HepG2 (cell line): ENCODE measurements around the gene PLXNB2. TPM values are rescaled to one million over a fixed set of nuclear protein-coding genes. Genes with fewer than 3 reads are reported as not detected.

ENCODE experiments used
- BCL6 ChIP-seq: IDR thresholded peaks from 2 replicates; pipeline ENCODE4 v1.6.1; 2016; ENCODE audit warnings: missing genetic modification reagents, missing compliant biosample characterization
- CAMTA2 ChIP-seq: sonication (generic); formaldehyde crosslinking; IDR thresholded peaks from 2 replicates; pipeline ENCODE4 v1.4.0; 2020; ENCODE audit warnings: mild to moderate bottlenecking, missing genetic modification reagents, borderline replicate concordance
- EZH2 ChIP-seq: conservative IDR thresholded peaks from 2 replicates; pipeline ENCODE4 v1.6.1; 2012; ENCODE audit warnings: mild to moderate bottlenecking, low read depth, low read length, moderate library complexity
- HNF4A ChIP-seq: sonication (generic); formaldehyde crosslinking; IDR thresholded peaks from 2 replicates; pipeline ENCODE4 v1.4.0; 2020; ENCODE audit warnings: missing genetic modification reagents
- IRF2 ChIP-seq: IDR thresholded peaks from 2 replicates; pipeline ENCODE4 v1.6.1; 2018; ENCODE audit warnings: missing genetic modification reagents, missing compliant biosample characterization
- MIXL1 ChIP-seq: IDR thresholded peaks from 2 replicates; pipeline ENCODE4 v1.6.1; 2016
- MXD1 ChIP-seq: sonication (generic); formaldehyde crosslinking; IDR thresholded peaks from 2 replicates; pipeline ENCODE4 v1.4.0; 2020; ENCODE audit warnings: mild to moderate bottlenecking, missing genetic modification reagents
- MYC ChIP-seq: sonication (generic); formaldehyde crosslinking; IDR thresholded peaks from 2 replicates; pipeline ENCODE4 v1.9.0; 2021; ENCODE audit warnings: missing genetic modification reagents, borderline replicate concordance
- PCBP1 ChIP-seq: fragments of 200-400 bp; formaldehyde crosslinking; IDR thresholded peaks from 2 replicates; pipeline ENCODE4 v1.6.1; 2017; ENCODE audit warnings: mild to moderate bottlenecking, low read depth, low read length, borderline replicate concordance
- PRDM10 ChIP-seq: sonication (generic); formaldehyde crosslinking; IDR thresholded peaks from 2 replicates; pipeline ENCODE4 v1.4.0; 2020; ENCODE audit warnings: low read depth, missing genetic modification reagents
- RXRB ChIP-seq: IDR thresholded peaks from 2 replicates; pipeline ENCODE4 v1.6.1; 2016; ENCODE audit warnings: borderline replicate concordance, missing genetic modification reagents, missing compliant biosample characterization
- SMYD3 ChIP-seq: sonication (generic); formaldehyde crosslinking; IDR thresholded peaks from 2 replicates; pipeline ENCODE4 v1.8.1; 2023; ENCODE audit warnings: mild to moderate bottlenecking, missing genetic modification reagents
- SOX6 ChIP-seq, 2 experiments: fragments of 450-650 bp in 1 of 2; sonication (generic) in 1 of 2; formaldehyde crosslinking in 1 of 2; IDR thresholded peaks; 2 replicates each; pipeline versions ENCODE4 v1.4.0 to v1.6.1; 2017 to 2020; ENCODE audit warnings: antibody characterized with exemption in 1 of 2, mild to moderate bottlenecking in 1 of 2, missing genetic modification reagents in 1 of 2
- SRF ChIP-seq: IDR thresholded peaks from 2 replicates; pipeline ENCODE4 v1.6.1; 2011; ENCODE audit warnings: mild to moderate bottlenecking, low read depth, low read length, moderate library complexity
- ZNF121 ChIP-seq: sonication (generic); formaldehyde crosslinking; IDR thresholded peaks from 2 replicates; pipeline ENCODE4 v1.5.0; 2020; ENCODE audit warnings: mild to moderate bottlenecking, missing genetic modification reagents
- ZNF326 ChIP-seq: sonication (generic); formaldehyde crosslinking; IDR thresholded peaks from 2 replicates; pipeline ENCODE4 v1.4.0; 2020; ENCODE audit warnings: missing genetic modification reagents, borderline replicate concordance
- ZNF547 ChIP-seq: sonication (generic); formaldehyde crosslinking; IDR thresholded peaks from 2 replicates; pipeline ENCODE4 v1.5.1; 2020; ENCODE audit warnings: mild to moderate bottlenecking, missing genetic modification reagents
- ZNF646 ChIP-seq: sonication (generic); formaldehyde crosslinking; IDR thresholded peaks from 2 replicates; pipeline ENCODE4 v1.9.0; 2021; ENCODE audit warnings: mild to moderate bottlenecking, missing genetic modification reagents
- ZNF788 ChIP-seq: sonication (generic); formaldehyde crosslinking; IDR thresholded peaks from 2 replicates; pipeline ENCODE4 v1.5.0; 2020; ENCODE audit warnings: mild to moderate bottlenecking, missing genetic modification reagents, borderline replicate concordance
- polyA plus RNA-seq, 8 experiments: library from polyadenylated mRNA; depleted of rRNA in 3 of 8; stranded (reverse) in 7 of 8; unstranded in 1 of 8; fragments of >200 nt; fragmentation: Illumina TruSeq in 4 of 8; extraction: Trizol in 4 of 8; gene quantifications; 2 replicates each; pipeline versions ENCODE4 v1.2.1 to v1.2.3, GENCODE V29; 2011 to 2016; ENCODE audit warnings: low read depth in 4 of 8, missing spikeins in 1 of 8, mixed read lengths in 1 of 8; ENCODE audit not compliant: insufficient read depth in 1 of 8
- total RNA-seq, 5 experiments: library from RNA; depleted of rRNA; stranded (reverse); fragments of >200 nt; fragmentation: Illumina TruSeq; extraction: Trizol; gene quantifications; 2 replicates each; pipeline ENCODE4 v1.2.3, GENCODE V29; 2016; ENCODE audit warnings: low read depth in 1 of 5

The PLXNB2 gene
- total and polyA plus RNA-seq, 2 of the 13 experiments (the other 11 are each of a cell fraction or from before 2014, with no cell fraction given): 32.6 to 68.9 TPM

- peak; percentile 59; the same call in 1 of the 2 replicates for TF ChIP-seq MXD1
- no peak for TF ChIP-seq ZNF646
- no peak for TF ChIP-seq RXRB
- no peak; the same call in 1 of the 2 replicates for TF ChIP-seq BCL6 (CRISPR knock-in tag)
- TF ChIP-seq CAMTA2 (CRISPR knock-in tag): no peak
- TF ChIP-seq ZNF121 (CRISPR knock-in tag): no peak
- no peak for TF ChIP-seq PRDM10 (CRISPR knock-in tag)
- TF ChIP-seq SMYD3: 0 out of 2 replicates have a peak, but pooled peaks have one; percentile 49
- TF ChIP-seq MYC: no peak
- no peak for TF ChIP-seq MIXL1
- no peak; the same call in 1 of the 2 replicates for TF ChIP-seq ZNF326 (CRISPR knock-in tag)
- peak; percentile 91 for TF ChIP-seq ZNF547
- no peak for TF ChIP-seq PCBP1
- TF ChIP-seq HNF4A (CRISPR knock-in tag): no peak
- TF ChIP-seq IRF2 (CRISPR knock-in tag): no peak
- TF ChIP-seq SRF: no peak
- TF ChIP-seq SOX6 (IDR thresholded peaks at IDR 0.05): no peak
- peak; percentile 12; the same call in 1 of the 2 replicates for TF ChIP-seq SOX6 (CRISPR knock-in tag; IDR thresholded peaks at IDR 0.05)
- no peak for TF ChIP-seq EZH2
- no peak; the same call in none of the 2 replicates for TF ChIP-seq ZNF788 (CRISPR knock-in tag)
Observed at GRCh38 chr22:50250555-50251476, 56.6 kb downstream of the PLXNB2 start, which contains the start of gene HDAC10 (continued).
